ENCODE data around the gene NT5C2. TPM values are rescaled to one million over a fixed set of nuclear protein-coding genes. Genes with fewer than 3 reads are reported as not detected.

The NT5C2 gene
- total RNA-seq (2022), result 91.2 and 92.2 TPM in 2 replicates
- percentile 89 among the genes with signal in this experiment for Bru-seq, nascent RNA
- BruChase-seq, experiment 1, labeled RNA remaining after a 2-hour chase, result percentile 85 among the genes with signal in this experiment
- BruChase-seq, experiment 2, labeled RNA remaining after a 6-hour chase, result percentile 89 among the genes with signal in this experiment
- long read RNA-seq, transcript NT5C2-201 (18 exons, 3,435 nt), result major isoform, 8 of 83 reads
- long read RNA-seq, partial matches to known transcripts, result 21 of 83 reads
- long read RNA-seq, other reads (novel, unspliced or antisense), result 51 of 83 reads

DNA sequence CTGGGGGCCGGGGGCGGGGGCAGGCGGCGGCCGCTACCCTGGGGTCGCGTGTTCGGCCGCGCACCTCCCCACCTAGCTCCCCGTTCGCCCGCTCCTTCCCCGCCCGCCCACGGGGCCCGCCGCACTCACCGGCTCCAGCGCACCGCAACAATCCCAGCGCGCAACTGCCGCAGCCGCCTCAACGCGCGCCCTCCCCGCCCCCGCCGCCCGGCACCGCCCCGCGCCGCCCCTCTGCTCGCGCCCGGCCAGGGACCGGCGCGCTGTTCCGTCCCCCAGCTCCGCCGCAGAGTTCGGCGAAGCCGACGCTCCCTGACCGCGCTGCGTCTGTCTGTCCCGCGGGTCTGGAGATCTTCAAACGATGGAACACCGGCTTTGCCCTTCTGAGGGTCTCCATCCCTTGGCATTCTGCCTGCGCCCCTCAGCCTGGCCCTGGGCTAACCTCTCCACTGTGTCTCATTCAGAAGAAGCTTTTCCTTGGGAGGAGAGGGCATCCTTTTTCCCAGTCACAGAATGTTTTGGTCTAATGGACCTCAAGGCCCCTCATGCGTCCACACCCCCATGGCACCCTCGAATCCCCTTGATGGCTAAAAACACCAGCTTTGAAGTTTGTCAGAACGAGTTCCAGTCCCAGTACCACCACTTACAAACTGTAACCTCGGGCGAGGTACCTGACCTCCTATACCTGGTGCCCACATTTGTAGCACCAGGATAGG lies at the start of gene NT5C2:
Gene NT5C2, minus strand, starts transcription at position 166 of the 713 bp plus-strand sequence. CDS start 18,314 bp downstream, outside the sequence.
- H3K27ac Mint-ChIP-seq (ENCODE audit: unreplicated experiment), result peak within 1 kb of the TSS; percentile 98
- TF ChIP-seq, protein P1, sequence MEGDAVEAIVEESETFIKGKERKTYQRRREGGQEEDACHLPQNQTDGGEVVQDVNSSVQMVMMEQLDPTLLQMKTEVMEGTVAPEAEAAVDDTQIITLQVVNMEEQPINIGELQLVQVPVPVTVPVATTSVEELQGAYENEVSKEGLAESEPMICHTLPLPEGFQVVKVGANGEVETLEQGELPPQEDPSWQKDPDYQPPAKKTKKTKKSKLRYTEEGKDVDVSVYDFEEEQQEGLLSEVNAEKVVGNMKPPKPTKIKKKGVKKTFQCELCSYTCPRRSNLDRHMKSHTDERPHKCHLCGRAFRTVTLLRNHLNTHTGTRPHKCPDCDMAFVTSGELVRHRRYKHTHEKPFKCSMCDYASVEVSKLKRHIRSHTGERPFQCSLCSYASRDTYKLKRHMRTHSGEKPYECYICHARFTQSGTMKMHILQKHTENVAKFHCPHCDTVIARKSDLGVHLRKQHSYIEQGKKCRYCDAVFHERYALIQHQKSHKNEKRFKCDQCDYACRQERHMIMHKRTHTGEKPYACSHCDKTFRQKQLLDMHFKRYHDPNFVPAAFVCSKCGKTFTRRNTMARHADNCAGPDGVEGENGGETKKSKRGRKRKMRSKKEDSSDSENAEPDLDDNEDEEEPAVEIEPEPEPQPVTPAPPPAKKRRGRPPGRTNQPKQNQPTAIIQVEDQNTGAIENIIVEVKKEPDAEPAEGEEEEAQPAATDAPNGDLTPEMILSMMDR (IDR thresholded peaks at IDR 0.05; ENCODE audit: insufficient read depth in 1 of 2, low read depth in 1 of 2, low read length in 1 of 2, severe bottlenecking in 1 of 2, unreplicated experiment in 1 of 2), result no peak
- ChIA-PET POLR2A (interaction anchor here (0.5 to 3.0 kb wide), 9 partner anchors 36 to 479 kb away, joined by 4 to 42 read pairs (median 5); partner anchors contain the start of genes ARL3 and SFXN2), CTCF (interaction anchor here (0.6 to 2.9 kb wide), 5 partner anchors 38 to 275 kb away, joined by 4 to 27 read pairs (median 6); partner anchors contain the start of gene CNNM2)
- no peaks in the 10 kb centered on the region for H3K27me3 Mint-ChIP-seq (ENCODE audit: insufficient read depth, unreplicated experiment)
- H3K36me3 Mint-ChIP-seq (ENCODE audit: insufficient read depth, unreplicated experiment), result peaks cover 36% of the 10 kb centered on the region
- no TSS peak for BruUV-seq (replicated peaks)
- peaks cover 26% of the 10 kb centered on the region for H3K4me1 Mint-ChIP-seq (ENCODE audit: low read depth, unreplicated experiment)
- no peaks in the 10 kb centered on the region for H3K27me3 ChIP-seq (replicated peaks; ENCODE audit: control insufficient read depth, insufficient read depth, low read length)
- intact Hi-C loops (cut with micrococcal nuclease; ENCODE audit: unreplicated experiment), result loop anchor here (1.0 to 2.0 kb wide), 2 partner anchors 38 to 274 kb away; partner anchors contain the start of gene CNNM2
- peaks cover 20% of the 10 kb centered on the region for H3K4me1 ChIP-seq
- peak; percentile 80 to 88 for DNase-seq
- H3K36me3 ChIP-seq (ENCODE audit: control insufficient read depth, insufficient read depth, low read length), result no peaks in the 10 kb centered on the region
- H3K9me3 ChIP-seq, result no peaks in the 10 kb centered on the region
- peak within 1 kb of the TSS; percentile 67 for H3K4me3 ChIP-seq (ENCODE audit: low read depth, low read length)
- H3K4me3 Mint-ChIP-seq (ENCODE audit: unreplicated experiment), result peak within 1 kb of the TSS; percentile 94
- H3K9me3 Mint-ChIP-seq (ENCODE audit: unreplicated experiment), result no peaks in the 10 kb centered on the region

DNA sequence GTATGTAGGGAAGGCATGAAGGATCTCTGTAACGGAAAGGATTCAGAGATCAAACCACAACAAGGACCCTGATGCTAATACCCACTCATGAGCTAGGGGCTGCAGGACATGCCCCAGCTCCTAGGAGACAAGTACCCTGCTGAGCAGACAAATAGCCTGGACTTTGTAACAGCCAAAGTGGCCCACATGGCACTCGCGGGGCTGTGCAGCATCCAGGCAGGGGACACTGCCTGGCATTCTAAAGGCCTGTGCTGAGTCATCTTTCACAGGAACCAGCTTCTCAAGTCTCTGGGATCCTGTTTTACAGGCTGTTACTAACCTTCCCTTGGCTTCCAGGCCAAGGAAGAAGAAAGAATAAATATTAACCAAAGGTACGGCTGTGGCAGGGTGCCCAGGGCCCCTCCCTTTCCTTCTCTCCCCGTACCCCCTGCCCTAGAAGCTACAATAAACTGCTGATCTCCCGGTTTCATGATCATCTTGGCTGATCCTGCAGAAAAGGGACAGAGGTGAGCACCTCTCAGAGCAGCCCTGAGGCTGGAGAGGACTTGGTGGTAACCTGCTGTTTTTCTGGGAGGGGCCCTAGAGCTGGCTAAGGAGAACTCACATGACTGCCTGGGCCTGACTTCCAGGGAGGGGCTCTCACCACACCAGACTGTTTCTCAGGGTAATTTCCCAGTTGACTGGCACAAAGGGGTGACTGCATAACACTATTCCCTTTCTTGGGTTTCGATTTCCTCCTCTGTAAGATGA lies 48.4 kb upstream of the NT5C2 start:
- peak overlapping the region; percentile 67 for H3K4me3 Mint-ChIP-seq (ENCODE audit: unreplicated experiment)

More for the DNA sequence above, 48.4 kb upstream of the NT5C2 start:
- intact Hi-C loops (cut with micrococcal nuclease; ENCODE audit: unreplicated experiment), result loop anchor here (5.0 to 10.0 kb wide), 3 partner anchors 129 to 407 kb away; partner anchors contain the start of gene CYP17A1
- Mint-ChIP-seq H3K27me3 (ENCODE audit: insufficient read depth, unreplicated experiment) (no peaks in the 10 kb centered on the region), H3K36me3 (ENCODE audit: insufficient read depth, unreplicated experiment) (peaks cover 29% of the 10 kb centered on the region), H3K9me3 (ENCODE audit: unreplicated experiment) (no peaks in the 10 kb centered on the region), H3K4me1 (ENCODE audit: low read depth, unreplicated experiment) (peaks cover 44% of the 10 kb centered on the region), H3K27ac (ENCODE audit: unreplicated experiment) (peak overlapping the region; percentile 88)
- Histone ChIP-seq H3K36me3 (ENCODE audit: control insufficient read depth, insufficient read depth, low read length) (no peaks in the 10 kb centered on the region), H3K9me3 (no peaks in the 10 kb centered on the region), H3K4me3 (ENCODE audit: low read depth, low read length) (no peak overlapping the region), H3K4me1 (peaks cover 46% of the 10 kb centered on the region), H3K27me3 (replicated peaks; ENCODE audit: control insufficient read depth, insufficient read depth, low read length) (no peaks in the 10 kb centered on the region)
- ChIA-PET CTCF (interaction anchor here (1.3 to 2.1 kb wide), 2 partner anchors 10 to 49 kb away, joined by 7 to 11 read pairs; no protein-coding TSS in a partner anchor), POLR2A (interaction anchor here (1.0 to 1.7 kb wide), 2 partner anchors 10 to 49 kb away, joined by 5 to 17 read pairs; partner anchors contain the start of gene NT5C2)
- TF ChIP-seq, protein P1 (IDR thresholded peaks at IDR 0.05; ENCODE audit: insufficient read depth in 1 of 2, low read depth in 1 of 2, low read length in 1 of 2, severe bottlenecking in 1 of 2, unreplicated experiment in 1 of 2), result no peak
- peak; percentile 80 to 84 for DNase-seq
- TSS peak; percentile 62 for BruUV-seq (replicated peaks)

Measured in Caco-2 (cell line).